Measurements from ENCODE around the gene UNC13A.

DNA sequence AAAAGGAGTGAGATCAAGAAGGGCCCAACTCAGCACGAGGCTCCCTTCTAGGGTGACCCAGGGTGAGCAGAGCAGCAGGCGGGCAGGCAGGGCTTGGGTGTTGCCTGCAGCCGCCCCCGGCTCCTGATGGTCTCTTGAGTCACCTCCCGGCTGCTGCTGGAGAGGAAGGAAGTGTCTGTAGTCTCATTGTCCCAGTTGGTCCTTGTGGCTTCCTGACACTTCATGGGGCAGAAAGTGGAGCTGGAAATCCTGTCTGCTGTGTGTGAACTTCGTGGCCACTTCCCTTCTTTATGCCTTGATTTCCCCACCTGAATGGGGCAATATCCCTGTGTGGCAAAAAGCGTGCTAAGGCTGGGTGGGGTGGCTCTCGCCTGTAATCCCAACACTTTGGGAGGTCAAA lies 33.7 kb upstream of the UNC13A start:
- TF ChIP-seq, protein P1, sequence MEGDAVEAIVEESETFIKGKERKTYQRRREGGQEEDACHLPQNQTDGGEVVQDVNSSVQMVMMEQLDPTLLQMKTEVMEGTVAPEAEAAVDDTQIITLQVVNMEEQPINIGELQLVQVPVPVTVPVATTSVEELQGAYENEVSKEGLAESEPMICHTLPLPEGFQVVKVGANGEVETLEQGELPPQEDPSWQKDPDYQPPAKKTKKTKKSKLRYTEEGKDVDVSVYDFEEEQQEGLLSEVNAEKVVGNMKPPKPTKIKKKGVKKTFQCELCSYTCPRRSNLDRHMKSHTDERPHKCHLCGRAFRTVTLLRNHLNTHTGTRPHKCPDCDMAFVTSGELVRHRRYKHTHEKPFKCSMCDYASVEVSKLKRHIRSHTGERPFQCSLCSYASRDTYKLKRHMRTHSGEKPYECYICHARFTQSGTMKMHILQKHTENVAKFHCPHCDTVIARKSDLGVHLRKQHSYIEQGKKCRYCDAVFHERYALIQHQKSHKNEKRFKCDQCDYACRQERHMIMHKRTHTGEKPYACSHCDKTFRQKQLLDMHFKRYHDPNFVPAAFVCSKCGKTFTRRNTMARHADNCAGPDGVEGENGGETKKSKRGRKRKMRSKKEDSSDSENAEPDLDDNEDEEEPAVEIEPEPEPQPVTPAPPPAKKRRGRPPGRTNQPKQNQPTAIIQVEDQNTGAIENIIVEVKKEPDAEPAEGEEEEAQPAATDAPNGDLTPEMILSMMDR (IDR thresholded peaks at IDR 0.05): no peak
- no peak for TF ChIP-seq POLR2A (IDR thresholded peaks at IDR 0.05)
